Retinal pigment epithelial cell (primary cell): Measurements from ENCODE around the gene COL4A1.
A peak's percentile ranks its signal among the peaks of the same experiment; 100 is the strongest.

Experiments
- DNase-seq: peaks from one replicate; pipeline ENCODE4 v3.0.0-alpha.2; 2010; ENCODE audit warnings: low read depth
- H3K4me3 ChIP-seq: 2 replicates; pipeline ENCODE4 v1.5.1; 2011; ENCODE audit warnings: mild to moderate bottlenecking, low read length, control low read depth, moderate library complexity
- CTCF ChIP-seq: conservative IDR thresholded peaks from 2 replicates; pipeline ENCODE4 v1.5.1; 2011; ENCODE audit warnings: low read depth, low read length, control low read depth, inconsistent platforms

Gene COL4A1

GRCh38 chr13:110217811-110218210, 89.1 kb downstream of the COL4A1 start:
- TF ChIP-seq CTCF = no peak
- no peak overlapping the region for H3K4me3 ChIP-seq
- no peak for DNase-seq

- no peak for TF ChIP-seq CTCF
- no peak for DNase-seq
- H3K4me3 ChIP-seq = no peak overlapping the region
Observed at GRCh38 chr13:110217085-110217484, 89.9 kb downstream of the COL4A1 start.

GRCh38 chr13:110216398-110217041, 90.4 kb downstream of the COL4A1 start:
- DNase-seq = peak; percentile 88
- no peak for TF ChIP-seq CTCF
- H3K4me3 ChIP-seq = peak overlapping the region; percentile 3

GRCh38 chr13:110216006-110216397, 91.0 kb downstream of the COL4A1 start:
- no peak overlapping the region for H3K4me3 ChIP-seq
- DNase-seq = no peak
- no peak for TF ChIP-seq CTCF

GRCh38 chr13:110215606-110216005, 91.4 kb downstream of the COL4A1 start:
- no peak for TF ChIP-seq CTCF
- no peak overlapping the region for H3K4me3 ChIP-seq
- DNase-seq = no peak

- no peak for TF ChIP-seq CTCF
- H3K4me3 ChIP-seq = no peak overlapping the region
- DNase-seq = no peak
Observed at GRCh38 chr13:110214637-110215036, 92.3 kb downstream of the COL4A1 start.

GRCh38 chr13:110213461-110214074, 93.4 kb downstream of the COL4A1 start:
- H3K4me3 ChIP-seq = no peak overlapping the region
- DNase-seq = no peak
- no peak for TF ChIP-seq CTCF
